IMR-90 (cell line): ENCODE data around the gene MAP7. TPM values are rescaled to one million over a fixed set of nuclear protein-coding genes. Genes with fewer than 3 reads are reported as not detected.

Experiments used
- ATAC-seq: fragments of 200-7000 bp; cut with Tn5 transposase; 2 replicates; pipeline ENCODE4 v1.9.1; 2020; ENCODE audit warnings: low read depth, mild to moderate bottlenecking, moderate library complexity
- BruUV-seq: library from RNA; stranded (reverse); fragments of 400-500 nt; replicated peaks from 2 replicates; lab custom pipeline; 2021; lab: Mats Ljungman, UMichigan
- CTCF ChIA-PET: fragments of 300-600 bp; formaldehyde crosslinking; extraction: SDS; loops from one replicate; lab custom pipeline; 2021; ENCODE audit warnings: antibody characterized with exemption; lab: Yijun Ruan, JAX
- POLR2A ChIA-PET: fragments of 300-600 bp; sonication (Branson Sonifier 250); formaldehyde crosslinking; loops from one replicate; lab custom pipeline; 2022; ENCODE audit warnings: antibody characterized with exemption; ENCODE audit not compliant: unreplicated experiment; lab: Charles Lee
- DNase-seq: peaks from one replicate; pipeline ENCODE4 v3.0.0; 2013
- H2AFZ ChIP-seq: replicated peaks from 2 replicates; pipeline ENCODE3; 2013; ENCODE audit warnings: low read length, mild to moderate bottlenecking; ENCODE audit not compliant: poor library complexity
- H2AK5ac ChIP-seq: 2 replicates; pipeline ENCODE4 v1.6.1; 2013; ENCODE audit warnings: low read depth, low read length, inconsistent platforms
- H2AK9ac ChIP-seq: replicated peaks from 2 replicates; pipeline ENCODE3; 2013; ENCODE audit warnings: mild to moderate bottlenecking, low read depth, low read length, moderate library complexity; ENCODE audit not compliant: poor library complexity
- H2BK120ac ChIP-seq: 2 replicates; pipeline ENCODE4 v1.6.1; 2013; ENCODE audit warnings: low read depth, low read length, inconsistent platforms
- H2BK15ac ChIP-seq: 3 replicates; pipeline ENCODE4 v1.6.1; 2013; ENCODE audit warnings: low read depth, low read length, inconsistent platforms
- H2BK20ac ChIP-seq: 2 replicates; pipeline ENCODE4 v1.6.1; 2013; ENCODE audit warnings: low read depth, mild to moderate bottlenecking, inconsistent platforms, low read length, moderate library complexity
- H2BK5ac ChIP-seq: 2 replicates; pipeline ENCODE4 v1.6.1; 2013; ENCODE audit warnings: mild to moderate bottlenecking, low read depth, low read length, inconsistent platforms; ENCODE audit not compliant: poor library complexity, severe bottlenecking
- H3K14ac ChIP-seq: replicated peaks from 2 replicates; pipeline ENCODE4 v1.6.1; 2013; ENCODE audit warnings: low read depth, low read length, inconsistent platforms
- H3K18ac ChIP-seq: 2 replicates; pipeline ENCODE4 v1.6.1; 2013; ENCODE audit warnings: low read depth, low read length, control low read depth
- H3K23ac ChIP-seq: 2 replicates; pipeline ENCODE4 v1.6.1; 2013; ENCODE audit warnings: low read depth, low read length, inconsistent platforms
- H3K27ac ChIP-seq: 2 replicates; pipeline ENCODE4 v1.5.1; 2013; ENCODE audit warnings: mild to moderate bottlenecking, control low read depth, low read length; ENCODE audit not compliant: insufficient read depth
- H3K27me3 ChIP-seq: 2 replicates; pipeline ENCODE4 v1.6.1; 2013; ENCODE audit warnings: low read length; ENCODE audit not compliant: control insufficient read depth, insufficient read depth
- H3K36me3 ChIP-seq: 2 replicates; pipeline ENCODE4 v1.6.1; 2013; ENCODE audit warnings: low read length, mixed read lengths; ENCODE audit not compliant: control insufficient read depth, insufficient read depth
- H3K4ac ChIP-seq: 2 replicates; pipeline ENCODE4 v1.6.1; 2013; ENCODE audit warnings: low read depth, low read length, inconsistent platforms
- H3K4me1 ChIP-seq: 2 replicates; pipeline ENCODE4 v1.6.1; 2013; ENCODE audit warnings: low read length, mixed read lengths; ENCODE audit not compliant: control insufficient read depth, insufficient read depth
- H3K4me2 ChIP-seq: 2 replicates; pipeline ENCODE4 v1.6.1; 2013; ENCODE audit warnings: low read depth, mild to moderate bottlenecking, control low read depth, low read length, moderate library complexity
- H3K4me3 ChIP-seq: 2 replicates; pipeline ENCODE4 v1.5.1; 2013; ENCODE audit warnings: low read depth, mild to moderate bottlenecking, control low read depth, low read length, moderate library complexity; ENCODE audit not compliant: insufficient read depth
- H3K56ac ChIP-seq: 2 replicates; pipeline ENCODE4 v1.6.1; 2013; ENCODE audit warnings: low read length, inconsistent platforms; ENCODE audit not compliant: insufficient read depth; ENCODE audit errors: extremely low read depth
- H3K79me1 ChIP-seq, 2 experiments: 2 replicates each; pipeline ENCODE4 v1.6.1; 2013; ENCODE audit warnings: low read length in 2 of 2, inconsistent platforms in 1 of 2, low read depth in 1 of 2
- H3K9ac ChIP-seq: 2 replicates; pipeline ENCODE4 v1.6.1; 2013; ENCODE audit warnings: low read depth, low read length, control low read depth
- H3K9me1 ChIP-seq: 2 replicates; pipeline ENCODE4 v1.6.1; 2013; ENCODE audit warnings: low read length, inconsistent platforms; ENCODE audit not compliant: insufficient read depth
- H3K9me3 ChIP-seq: 2 replicates; pipeline ENCODE4 v1.6.1; 2013; ENCODE audit warnings: low read length; ENCODE audit not compliant: control insufficient read depth, insufficient read depth
- H4K20me1 ChIP-seq: 2 replicates; pipeline ENCODE4 v1.6.1; 2013; ENCODE audit warnings: low read length, inconsistent platforms; ENCODE audit not compliant: insufficient read depth
- H4K5ac ChIP-seq: 2 replicates; pipeline ENCODE4 v1.6.1; 2013; ENCODE audit warnings: mild to moderate bottlenecking, low read depth, low read length, control low read depth
- H4K8ac ChIP-seq, 2 experiments: 2 replicates each; pipeline ENCODE4 v1.6.1; 2013; ENCODE audit warnings: low read depth in 2 of 2, low read length in 2 of 2, control low read depth in 1 of 2, inconsistent platforms in 1 of 2
- H4K91ac ChIP-seq: 2 replicates; pipeline ENCODE4 v1.6.1; 2013; ENCODE audit warnings: low read depth, low read length, inconsistent platforms; ENCODE audit not compliant: insufficient read depth
- BHLHE40 ChIP-seq: fragments of 150-350 bp; IDR thresholded peaks from 2 replicates; pipeline ENCODE4 v1.6.1; 2016; ENCODE audit warnings: mild to moderate bottlenecking, low read depth, low read length
- CTCF ChIP-seq: conservative IDR thresholded peaks from 2 replicates; pipeline ENCODE4 v1.5.1; 2012; ENCODE audit warnings: mild to moderate bottlenecking, low read depth, low read length, improper control_type of control experiment
- FOS ChIP-seq: fragments of 150-350 bp; IDR thresholded peaks from 2 replicates; pipeline ENCODE4 v1.6.1; 2016; ENCODE audit warnings: low read depth, low read length
- MAFK ChIP-seq: IDR thresholded peaks from 2 replicates; pipeline ENCODE4 v1.6.1; 2012; ENCODE audit warnings: low read depth, low read length, improper control_type of control experiment
- MAZ ChIP-seq: IDR thresholded peaks from 2 replicates; pipeline ENCODE4 v1.6.1; 2012; ENCODE audit warnings: low read depth, mild to moderate bottlenecking, low read length, improper control_type of control experiment, moderate library complexity, borderline replicate concordance
- NFE2L2 ChIP-seq: fragments of 150-350 bp; IDR thresholded peaks from 2 replicates; pipeline ENCODE4 v1.6.1; 2016; ENCODE audit warnings: low read depth, mild to moderate bottlenecking, low read length
- RAD21 ChIP-seq: IDR thresholded peaks from 2 replicates; pipeline ENCODE4 v1.6.1; 2012; ENCODE audit warnings: low read length, improper control_type of control experiment
- RFX5 ChIP-seq: IDR thresholded peaks from 2 replicates; pipeline ENCODE4 v1.8.0; 2012; ENCODE audit warnings: low read depth, mild to moderate bottlenecking, low read length, moderate library complexity
- SMC3 ChIP-seq: fragments of 150-350 bp; IDR thresholded peaks from 2 replicates; pipeline ENCODE4 v1.6.1; 2016; ENCODE audit warnings: low read depth, mild to moderate bottlenecking, antibody characterized with exemption, low read length, moderate library complexity
- USF2 ChIP-seq: fragments of 150-350 bp; IDR thresholded peaks from 2 replicates; pipeline ENCODE4 v1.6.1; 2017; ENCODE audit warnings: mild to moderate bottlenecking, antibody characterized with exemption, low read length, low read depth
- WGBS, 2 experiments: methylation state at CpG; one replicate each; pipeline versions ENCODE4 v1.1.5 to v1.1.7; 2013; ENCODE audit warnings: missing lambda C conversion rate in 2 of 2; ENCODE audit not compliant: insufficient read length in 1 of 2; ENCODE audit errors: extremely low coverage in 2 of 2; 5-methylcytosine and 5-hydroxymethylcytosine counted together
- dilution Hi-C: fragments of 300-500 bp; cut with HindIII; formaldehyde crosslinking; loops from one replicate; pipeline ENCODE4 v1.14.3; 2018; ENCODE audit warnings: low sequenced_read_pairs; ENCODE audit not compliant: unreplicated experiment
- in situ Hi-C: fragments of 300-500 bp; cut with MboI; formaldehyde crosslinking; loops from 3 replicates; pipeline ENCODE4 v1.14.3; 2019; ENCODE audit warnings: low sequenced_read_pairs, inconsistent platforms, mixed read lengths
- intact Hi-C: fragments of 100-400 bp; cut with micrococcal nuclease; formaldehyde crosslinking; loops from 2 replicates; pipeline ENCODE4 v1.10.0; 2022
- polyA plus RNA-seq, 3 experiments: library from polyadenylated mRNA; depleted of rRNA; stranded (reverse); fragments of >200 nt; gene quantifications; 2 replicates each; pipeline ENCODE4 v1.2.3, GENCODE V29; 2012; ENCODE audit warnings: low replicate concordance in 1 of 3
- total RNA-seq: library from RNA; depleted of rRNA; stranded (reverse); fragments of >200 nt; gene quantifications from 2 replicates; pipeline ENCODE4 v1.2.3, GENCODE V29; 2012

MAP7 gene
- total and polyA plus RNA-seq, 2 of the 4 experiments (the other 2 are of a cell fraction): 0.19 to 0.36 TPM

- ChIA-PET CTCF (no interaction called here), POLR2A (no interaction called here)
- no peak overlapping the region for H2AK5ac ChIP-seq
- no peak overlapping the region for H2BK120ac ChIP-seq
- H4K91ac ChIP-seq: no peak overlapping the region
- no peak overlapping the region for H3K56ac ChIP-seq
- no peak for TF ChIP-seq CTCF
- TF ChIP-seq USF2: no peak
- no peak for TF ChIP-seq SMC3
- TF ChIP-seq RFX5: no peak
- TF ChIP-seq MAFK: no peak
- TF ChIP-seq FOS: no peak
- TF ChIP-seq NFE2L2: no peak
- TF ChIP-seq MAZ: no peak
- no peak for TF ChIP-seq BHLHE40
- no peak for TF ChIP-seq RAD21
- no peaks in the 10 kb centered on the region for H3K9me1 ChIP-seq
- in situ Hi-C loops (no loop called here), dilution Hi-C loops (no loop called here), intact Hi-C loops (no loop called here)
- H3K79me1 ChIP-seq: no peaks in the 10 kb centered on the region
- no peak overlapping the region for H2BK20ac ChIP-seq
- H3K4me3 ChIP-seq: no peak overlapping the region
- no peaks in the 10 kb centered on the region for H3K9me3 ChIP-seq
- H3K23ac ChIP-seq: no peak overlapping the region
- no peak overlapping the region for H3K4ac ChIP-seq
- H3K9ac ChIP-seq: no peak overlapping the region
- H2BK5ac ChIP-seq: no peak overlapping the region
- H4K5ac ChIP-seq: no peak overlapping the region
- no peaks in the 10 kb centered on the region for H3K36me3 ChIP-seq
- WGBS, 2 experiments: no CpG with 5 or more reads among the region's 3 CpGs
- H3K18ac ChIP-seq: no peak overlapping the region
- H4K8ac ChIP-seq: no peak overlapping the region
- no peak overlapping the region for H2AFZ ChIP-seq
- H4K20me1 ChIP-seq: no peaks in the 10 kb centered on the region
- peaks cover 5% of the 10 kb centered on the region for H3K27me3 ChIP-seq
- no peak overlapping the region for H2AK9ac ChIP-seq
- no peaks in the 10 kb centered on the region for H3K4me1 ChIP-seq
- no peak for DNase-seq
- no peak overlapping the region for H3K27ac ChIP-seq
- no peak overlapping the region for H3K14ac ChIP-seq
- ATAC-seq: no peak
- H3K4me2 ChIP-seq: no peak overlapping the region
- no TSS peak for BruUV-seq
- H2BK15ac ChIP-seq: no peak overlapping the region
Observed at GRCh38 chr6:136499370-136499769, 50.9 kb downstream of the MAP7 start.
